Measurements from ENCODE around the gene DIP2C.
"Not testable (repeated sequence)": the region's sequence is repeated elsewhere in the genome, so short reads cannot be mapped to it uniquely, and the experiment has no call there.

Gene DIP2C

GRCh38 chr10:323651-324293, 365.7 kb downstream of the DIP2C start:
- no peak for DNase-seq (ENCODE audit: low read depth)

DNA sequence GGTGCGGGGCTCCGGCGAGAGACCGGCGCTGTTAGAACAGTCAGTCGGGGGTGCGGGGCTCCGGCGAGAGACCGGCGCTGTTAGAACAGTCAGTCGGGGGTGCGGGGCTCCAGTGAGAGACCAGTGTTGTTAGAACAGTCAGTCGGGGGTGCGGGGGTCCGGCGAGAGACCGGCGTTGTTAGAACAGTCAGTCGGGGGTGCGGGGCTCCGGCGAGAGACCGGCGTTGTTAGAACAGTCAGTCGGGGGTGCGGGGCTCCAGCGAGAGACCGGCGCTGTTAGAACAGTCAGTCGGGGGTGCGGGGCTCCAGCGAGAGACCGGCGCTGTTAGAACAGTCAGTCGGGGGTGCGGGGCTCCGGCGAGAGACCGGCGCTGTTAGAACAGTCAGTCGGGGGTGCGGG, 366.4 kb downstream of the DIP2C start:
- DNase-seq (ENCODE audit: low read depth), result not testable (repeated sequence)

DNA sequence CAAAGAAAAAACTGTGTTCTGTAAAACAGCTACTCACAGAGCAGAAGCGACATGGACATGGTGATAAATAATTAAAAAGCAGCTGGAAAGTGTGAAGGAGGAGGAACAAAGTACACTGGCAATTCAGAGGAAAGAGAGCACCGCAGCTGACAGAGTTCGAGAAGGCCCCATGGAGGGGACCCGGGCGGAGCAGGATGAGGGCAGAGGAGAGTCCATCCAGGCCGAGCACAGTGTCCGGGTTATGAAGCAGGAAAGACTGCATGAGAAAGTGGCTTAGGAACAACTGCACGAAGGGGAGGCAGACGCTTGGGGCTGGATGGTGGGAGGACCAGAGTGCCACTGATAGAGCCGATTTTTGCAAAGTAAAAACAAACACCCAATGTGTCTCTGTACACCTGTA, 368.7 kb downstream of the DIP2C start:
- no peak for DNase-seq (ENCODE audit: low read depth)

DNA sequence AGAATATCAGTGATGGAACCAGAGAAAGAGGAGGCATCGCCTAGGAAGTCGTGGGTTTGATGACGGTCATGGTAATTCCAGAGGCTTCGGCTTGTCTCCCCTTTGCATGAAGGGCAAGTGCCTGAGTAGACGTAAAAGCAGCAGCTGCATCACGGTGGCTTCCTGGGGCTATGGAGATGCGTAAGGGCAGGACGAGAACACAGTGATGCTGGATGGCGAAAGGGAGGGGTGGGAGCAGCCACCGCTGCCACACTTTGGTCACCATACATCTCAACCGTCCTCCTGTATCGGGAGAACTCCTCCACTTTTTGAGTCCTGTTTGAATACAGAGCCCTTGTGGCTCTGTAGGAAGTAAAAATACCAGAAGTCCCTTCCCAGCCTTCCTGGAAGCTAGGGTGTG, 371.5 kb downstream of the DIP2C start:
- no peak for DNase-seq (ENCODE audit: low read depth)

- DNase-seq (ENCODE audit: low read depth), result no peak
Observed at GRCh38 chr10:317271-317769, 372.1 kb downstream of the DIP2C start.

DNA sequence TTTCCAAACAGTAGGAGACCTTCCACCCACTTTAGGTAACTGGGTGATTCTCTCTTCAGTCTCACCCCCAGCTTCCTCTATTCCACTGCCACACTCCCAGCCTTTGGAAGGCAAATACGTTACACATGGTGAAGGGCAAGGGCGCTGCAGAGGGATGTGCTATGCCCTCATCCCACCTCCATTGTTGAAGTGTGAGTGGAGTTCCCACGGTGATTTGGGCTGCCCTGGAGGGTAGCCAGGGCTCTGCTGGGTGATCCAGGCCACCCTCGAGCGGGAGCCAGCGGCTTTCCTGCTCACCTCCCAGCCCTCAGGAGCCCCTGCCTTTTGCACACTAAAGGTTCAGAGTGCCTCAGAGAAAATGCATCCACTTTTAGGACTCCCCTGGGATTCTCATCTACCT, 373.1 kb downstream of the DIP2C start:
- no peak for DNase-seq (ENCODE audit: low read depth)

- no peak for DNase-seq (ENCODE audit: low read depth)
Observed at GRCh38 chr10:314871-315270, 374.6 kb downstream of the DIP2C start.

GRCh38 chr10:314381-314780, 375.1 kb downstream of the DIP2C start:
- no peak for DNase-seq (ENCODE audit: low read depth)

DNA sequence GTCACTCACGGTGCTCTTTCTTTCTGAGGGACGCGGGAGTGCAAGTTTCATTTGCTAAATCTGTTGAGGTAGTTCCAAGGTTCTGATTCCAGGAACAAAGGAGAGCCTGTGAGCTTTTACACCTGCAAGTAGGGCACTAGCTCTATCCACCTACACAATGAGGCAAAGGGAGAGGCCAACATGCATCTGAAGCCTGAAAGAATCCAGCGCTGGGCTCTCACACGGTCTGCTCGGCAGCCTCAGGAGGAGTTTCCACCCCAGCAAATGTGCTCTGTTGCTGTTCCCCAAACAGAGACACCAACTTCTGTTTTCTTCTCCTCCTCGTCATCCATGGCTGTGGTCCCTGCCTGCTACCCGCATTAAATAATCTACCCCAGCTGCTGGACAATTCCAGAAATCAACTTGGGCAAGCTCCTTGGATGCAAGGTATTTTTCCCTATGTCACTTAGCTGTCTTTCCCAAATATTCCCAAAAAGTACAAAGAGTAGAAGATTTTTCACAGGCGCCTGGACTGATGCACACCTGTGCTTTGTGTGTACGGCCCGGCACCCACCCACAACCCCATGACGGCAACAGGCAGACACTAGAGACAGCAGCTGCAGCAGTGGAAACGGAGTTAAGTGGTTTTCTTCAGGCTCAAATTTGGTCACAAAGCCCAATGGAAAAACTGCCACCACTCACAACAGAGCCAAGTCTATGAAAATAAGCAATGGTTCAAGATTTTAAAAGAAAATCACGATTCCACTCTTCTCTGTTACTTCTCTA, 377.4 kb downstream of the DIP2C start:
- no peak for DNase-seq (ENCODE audit: low read depth)

DNA sequence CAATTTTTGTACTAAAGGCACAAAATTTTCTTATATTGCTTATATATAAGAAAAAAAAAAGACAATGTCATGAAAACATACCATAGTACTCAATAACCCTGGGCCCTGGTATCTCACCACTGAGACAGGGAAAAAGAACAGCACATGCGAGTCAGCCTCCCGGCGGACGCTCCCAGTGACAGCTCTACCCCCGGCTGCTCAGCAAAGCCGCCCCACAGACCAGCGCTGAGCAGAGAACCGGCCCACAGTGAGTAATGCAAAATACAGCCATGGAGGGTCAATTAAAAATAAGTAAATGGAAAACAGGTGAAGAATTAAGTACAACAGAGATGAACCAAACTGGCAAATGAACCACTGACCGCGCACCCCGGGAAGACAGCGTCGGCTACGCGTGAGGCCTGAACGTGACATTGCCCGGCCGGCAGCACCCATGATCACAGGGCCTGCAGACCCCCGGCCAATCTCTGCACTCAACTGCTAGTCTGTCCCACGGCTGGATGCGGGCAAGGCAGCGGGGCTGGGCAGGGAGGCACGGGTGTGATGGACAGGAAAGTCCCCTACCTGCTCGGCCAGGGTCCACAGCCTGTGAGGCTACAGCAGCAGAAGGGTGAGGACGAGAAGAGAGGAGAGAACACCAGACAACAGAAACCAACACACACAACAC, 378.4 kb downstream of the DIP2C start:
- DNase-seq (ENCODE audit: low read depth), result no peak

- DNase-seq (ENCODE audit: low read depth), result no peak
Observed at GRCh38 chr10:310371-310770, 379.1 kb downstream of the DIP2C start.

GRCh38 chr10:308572-309085, 380.8 kb downstream of the DIP2C start:
- no peak for DNase-seq (ENCODE audit: low read depth)

GRCh38 chr10:308101-308500, 381.4 kb downstream of the DIP2C start:
- no peak for DNase-seq (ENCODE audit: low read depth)

DNA sequence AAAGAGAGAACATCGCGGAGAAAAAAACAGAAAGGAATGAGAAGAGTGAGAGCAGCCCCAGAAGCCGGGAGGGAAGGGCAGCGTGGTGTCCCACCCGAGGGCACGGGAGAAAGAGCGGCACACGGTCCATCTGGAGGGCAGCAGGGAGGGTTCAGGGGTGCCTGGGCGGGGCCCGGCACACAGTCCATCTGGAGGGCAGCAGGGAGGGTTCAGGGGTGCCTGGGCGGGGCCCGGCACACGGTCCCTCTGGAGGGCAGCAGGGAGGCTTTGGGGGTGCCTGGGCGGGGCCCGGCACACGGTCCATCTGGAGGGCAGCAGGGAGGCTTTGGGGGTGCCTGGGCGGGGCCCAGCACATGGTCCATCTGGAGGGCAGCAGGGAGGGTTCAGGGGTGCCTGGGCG, 381.8 kb downstream of the DIP2C start:
- no peak for DNase-seq (ENCODE audit: low read depth)

GRCh38 chr10:306675-307185, 382.7 kb downstream of the DIP2C start:
- no peak for DNase-seq (ENCODE audit: low read depth)

GRCh38 chr10:306007-306674, 383.3 kb downstream of the DIP2C start:
- DNase-seq (ENCODE audit: low read depth), result no peak

DNA sequence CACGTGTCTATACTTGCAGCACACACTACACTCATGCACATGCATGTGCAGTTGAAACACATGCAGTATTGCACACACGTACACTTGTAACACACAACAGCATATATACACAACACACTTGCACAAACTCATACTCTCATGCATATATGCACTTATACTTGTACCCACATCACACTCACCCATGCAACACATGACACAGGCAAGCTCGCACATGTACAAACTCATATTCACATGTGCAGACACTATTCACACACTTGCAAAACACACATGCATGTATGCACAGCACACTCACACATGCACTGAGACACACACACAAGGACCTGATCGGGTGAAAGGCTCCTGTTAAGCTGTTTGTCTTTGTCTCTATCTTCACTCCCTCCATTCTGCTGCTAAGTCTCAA, 384.4 kb downstream of the DIP2C start:
- DNase-seq (ENCODE audit: low read depth), result no peak

- no peak for DNase-seq (ENCODE audit: low read depth)
Observed at GRCh38 chr10:301536-301935, 387.9 kb downstream of the DIP2C start.

- DNase-seq (ENCODE audit: low read depth), result not testable (repeated sequence)
Observed at GRCh38 chr10:300580-300979, 388.9 kb downstream of the DIP2C start.

DNA sequence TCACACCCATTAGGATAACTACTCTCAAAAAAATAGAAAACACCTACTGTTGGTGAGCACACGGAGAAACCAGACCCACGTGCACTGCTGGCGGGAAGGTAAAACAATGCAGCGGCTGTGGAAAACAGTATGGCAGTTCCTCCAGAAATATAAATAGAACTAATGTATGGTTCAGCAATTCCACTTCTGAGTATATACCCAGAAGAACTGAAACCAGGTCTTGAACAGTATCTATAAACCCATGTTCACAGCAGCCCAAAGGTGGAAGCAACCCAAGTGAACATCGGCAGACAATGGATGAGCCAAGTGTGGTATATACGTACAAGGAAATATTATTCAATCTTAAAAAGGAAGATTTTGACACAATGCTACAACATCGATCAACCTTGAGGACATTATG, 389.5 kb downstream of the DIP2C start:
- DNase-seq (ENCODE audit: low read depth), result no peak

- DNase-seq (ENCODE audit: low read depth), result no peak
Observed at GRCh38 chr10:299512-299911, 390.0 kb downstream of the DIP2C start.

- DNase-seq (ENCODE audit: low read depth), result no peak
Observed at GRCh38 chr10:298033-298432, 391.4 kb downstream of the DIP2C start.

Data from stimulated activated CD8-positive, alpha-beta memory T cell treated with anti-CD3 and anti-CD28 coated beads, Interleukin-12 subunit alpha, Interleukin-12 subunit beta, amount 100 ng/mL, for 1 hour (primary cell).